Endothelial cell of umbilical vein (primary cell): ENCODE results near the gene CDO1.

Experiments
- EZH2 ChIP-seq: IDR thresholded peaks from 2 replicates; pipeline ENCODE4 v1.6.1; 2012; ENCODE audit warnings: borderline replicate concordance, low read depth, mild to moderate bottlenecking, moderate library complexity, low read length, inconsistent platforms; ENCODE audit not compliant: severe bottlenecking
- POLR2A ChIP-seq: IDR thresholded peaks from 2 replicates; pipeline ENCODE4 v1.6.1; 2012; ENCODE audit warnings: low read depth, mild to moderate bottlenecking, control low read depth, low read length
- POLR2AphosphoS5 ChIP-seq: IDR thresholded peaks from 2 replicates; pipeline ENCODE4 v1.6.1; 2012; ENCODE audit warnings: low read depth, mild to moderate bottlenecking, control low read depth, low read length, moderate library complexity; ENCODE audit not compliant: insufficient read depth
- TF ChIP-seq, protein P1 (sequence below), 2 donors: IDR thresholded peaks; 1 replicate in 1 of 2; 2 replicates in 1 of 2; pipeline ENCODE4 v1.5.1; 2011; ENCODE audit warnings: low read length in 2 of 2, mild to moderate bottlenecking in 2 of 2, moderate library complexity in 2 of 2, control low read depth in 1 of 2, inconsistent platforms in 1 of 2, low read depth in 1 of 2; ENCODE audit not compliant: insufficient read depth in 1 of 2; ENCODE audit errors: extremely low read depth in 1 of 2

DNA sequence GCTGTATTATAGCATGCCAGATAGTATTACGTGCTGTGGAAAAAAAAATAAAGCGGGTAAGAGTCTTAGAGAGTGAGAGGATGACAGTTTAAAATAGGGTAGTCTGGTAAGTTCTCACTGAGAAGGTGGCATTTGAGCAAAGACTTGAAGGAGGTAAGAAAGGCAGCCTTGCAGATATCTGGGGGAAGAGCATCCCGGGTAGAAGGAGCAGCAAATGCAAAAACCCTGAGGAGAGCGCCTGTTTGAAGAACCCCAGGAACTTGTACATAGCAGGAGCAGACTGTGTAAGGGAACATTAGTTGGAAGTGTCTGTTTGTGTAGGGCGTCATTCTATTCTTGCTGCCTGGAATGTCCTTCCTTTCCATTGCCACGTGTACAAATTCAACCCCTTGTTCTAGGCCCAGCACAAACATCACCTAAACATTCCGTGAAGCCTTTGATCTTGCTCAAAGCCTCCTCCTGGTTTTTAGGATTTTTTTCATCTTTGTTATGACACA, 27.9 kb upstream of the CDO1 start:
- TF ChIP-seq POLR2AphosphoS5: no peak
- TF ChIP-seq, protein P1, sequence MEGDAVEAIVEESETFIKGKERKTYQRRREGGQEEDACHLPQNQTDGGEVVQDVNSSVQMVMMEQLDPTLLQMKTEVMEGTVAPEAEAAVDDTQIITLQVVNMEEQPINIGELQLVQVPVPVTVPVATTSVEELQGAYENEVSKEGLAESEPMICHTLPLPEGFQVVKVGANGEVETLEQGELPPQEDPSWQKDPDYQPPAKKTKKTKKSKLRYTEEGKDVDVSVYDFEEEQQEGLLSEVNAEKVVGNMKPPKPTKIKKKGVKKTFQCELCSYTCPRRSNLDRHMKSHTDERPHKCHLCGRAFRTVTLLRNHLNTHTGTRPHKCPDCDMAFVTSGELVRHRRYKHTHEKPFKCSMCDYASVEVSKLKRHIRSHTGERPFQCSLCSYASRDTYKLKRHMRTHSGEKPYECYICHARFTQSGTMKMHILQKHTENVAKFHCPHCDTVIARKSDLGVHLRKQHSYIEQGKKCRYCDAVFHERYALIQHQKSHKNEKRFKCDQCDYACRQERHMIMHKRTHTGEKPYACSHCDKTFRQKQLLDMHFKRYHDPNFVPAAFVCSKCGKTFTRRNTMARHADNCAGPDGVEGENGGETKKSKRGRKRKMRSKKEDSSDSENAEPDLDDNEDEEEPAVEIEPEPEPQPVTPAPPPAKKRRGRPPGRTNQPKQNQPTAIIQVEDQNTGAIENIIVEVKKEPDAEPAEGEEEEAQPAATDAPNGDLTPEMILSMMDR (IDR thresholded peaks at IDR 0.05; ENCODE audit: extremely low read depth in 1 of 2, insufficient read depth in 1 of 2, low read depth in 1 of 2, low read length in 2 of 2): no peak
- no peak for TF ChIP-seq POLR2A
- no peak for TF ChIP-seq EZH2
